Tibial artery (tissue), 4 donors: ENCODE measurements around the gene KPNA6.
A peak's percentile ranks its signal among the peaks of the same experiment; 100 is the strongest.

Source experiments
- DNase-seq, 2 donors: peaks; one replicate each; pipeline ENCODE4 v3.0.0-alpha.2; 2019
- H3K27ac ChIP-seq, 2 donors: fragments of 200-600 bp; sonication (generic) in 1 of 2; 1 replicate in 1 of 2; 2 replicates in 1 of 2; pipeline ENCODE4 v1.5.1; 2018 to 2019; ENCODE audit warnings: mild to moderate bottlenecking in 1 of 2
- H3K27me3 ChIP-seq, 2 donors: fragments of 200-600 bp; sonication (generic) in 1 of 2; one replicate each; pipeline versions ENCODE4 v1.5.1 to v1.6.0; 2016 to 2019
- H3K36me3 ChIP-seq, 3 donors: fragments of 200-600 bp; sonication (generic) in 2 of 3; one replicate each; pipeline ENCODE4 v1.5.1; 2016 to 2019; ENCODE audit warnings: mild to moderate bottlenecking in 2 of 3
- H3K4me1 ChIP-seq, 4 donors: fragments of 200-600 bp; sonication (generic) in 2 of 4; 1 replicate in 3 of 4; 2 replicates in 1 of 4; pipeline ENCODE4 v1.5.1; 2016 to 2019
- H3K4me3 ChIP-seq, 2 donors: fragments of 200-600 bp; sonication (generic) in 1 of 2; 1 replicate in 1 of 2; 2 replicates in 1 of 2; pipeline ENCODE4 v1.5.1; 2018 to 2019; ENCODE audit warnings: mild to moderate bottlenecking in 2 of 2
- H3K9me3 ChIP-seq, 3 donors: fragments of 200-600 bp; sonication (generic) in 1 of 3; one replicate each; pipeline ENCODE4 v1.5.1; 2016 to 2019
- intact Hi-C: fragments of 100-400 bp; cut with DNase I; formaldehyde crosslinking; loops from one replicate; pipeline ENCODE4 v1.15.0; 2023; ENCODE audit warnings: low total_unique reads
- TF ChIP-seq, protein P1 (sequence below), 2 experiments: fragments of 200-600 bp in 1 of 2; fragments of 450-650 bp in 1 of 2; IDR thresholded peaks; one replicate each; pipeline ENCODE4 v1.5.1; 2017 to 2019; ENCODE audit warnings: antibody characterized with exemption in 2 of 2, mild to moderate bottlenecking in 1 of 2, moderate library complexity in 1 of 2

Gene KPNA6

DNA sequence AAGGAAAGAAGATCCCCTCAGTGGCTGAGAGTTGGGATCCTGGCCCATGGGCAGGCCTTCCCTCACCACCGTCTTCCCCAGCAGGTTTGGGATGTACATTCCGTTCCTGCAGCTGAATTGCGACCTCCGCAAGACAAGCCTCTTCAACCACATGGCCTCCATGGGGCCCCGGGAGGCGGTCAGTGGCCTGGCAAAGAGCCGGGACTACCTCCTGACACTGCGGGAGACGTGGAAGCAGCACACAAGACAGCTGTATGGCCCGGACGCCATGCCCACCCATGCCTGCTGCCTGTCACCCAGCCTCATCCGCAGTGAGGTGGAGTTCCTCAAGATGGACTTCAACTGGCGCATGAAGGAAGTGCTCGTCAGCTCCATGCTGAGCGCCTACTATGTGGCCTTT, 16.3 kb upstream of the KPNA6 start:
- Histone ChIP-seq H3K36me3 (peaks cover 52 to 88% (median 57%) of the 10 kb centered on the region in 3 donors), H3K4me3 (no peak overlapping the region), H3K27me3 (no peaks in the 10 kb centered on the region), H3K4me1 (no peaks in the 10 kb centered on the region), H3K9me3 (no peaks in the 10 kb centered on the region), H3K27ac (no peak overlapping the region)
- no peak for DNase-seq
- intact Hi-C loops: no loop called here
- TF ChIP-seq, protein P1, sequence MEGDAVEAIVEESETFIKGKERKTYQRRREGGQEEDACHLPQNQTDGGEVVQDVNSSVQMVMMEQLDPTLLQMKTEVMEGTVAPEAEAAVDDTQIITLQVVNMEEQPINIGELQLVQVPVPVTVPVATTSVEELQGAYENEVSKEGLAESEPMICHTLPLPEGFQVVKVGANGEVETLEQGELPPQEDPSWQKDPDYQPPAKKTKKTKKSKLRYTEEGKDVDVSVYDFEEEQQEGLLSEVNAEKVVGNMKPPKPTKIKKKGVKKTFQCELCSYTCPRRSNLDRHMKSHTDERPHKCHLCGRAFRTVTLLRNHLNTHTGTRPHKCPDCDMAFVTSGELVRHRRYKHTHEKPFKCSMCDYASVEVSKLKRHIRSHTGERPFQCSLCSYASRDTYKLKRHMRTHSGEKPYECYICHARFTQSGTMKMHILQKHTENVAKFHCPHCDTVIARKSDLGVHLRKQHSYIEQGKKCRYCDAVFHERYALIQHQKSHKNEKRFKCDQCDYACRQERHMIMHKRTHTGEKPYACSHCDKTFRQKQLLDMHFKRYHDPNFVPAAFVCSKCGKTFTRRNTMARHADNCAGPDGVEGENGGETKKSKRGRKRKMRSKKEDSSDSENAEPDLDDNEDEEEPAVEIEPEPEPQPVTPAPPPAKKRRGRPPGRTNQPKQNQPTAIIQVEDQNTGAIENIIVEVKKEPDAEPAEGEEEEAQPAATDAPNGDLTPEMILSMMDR (IDR thresholded peaks at IDR 0.05): no peak

DNA sequence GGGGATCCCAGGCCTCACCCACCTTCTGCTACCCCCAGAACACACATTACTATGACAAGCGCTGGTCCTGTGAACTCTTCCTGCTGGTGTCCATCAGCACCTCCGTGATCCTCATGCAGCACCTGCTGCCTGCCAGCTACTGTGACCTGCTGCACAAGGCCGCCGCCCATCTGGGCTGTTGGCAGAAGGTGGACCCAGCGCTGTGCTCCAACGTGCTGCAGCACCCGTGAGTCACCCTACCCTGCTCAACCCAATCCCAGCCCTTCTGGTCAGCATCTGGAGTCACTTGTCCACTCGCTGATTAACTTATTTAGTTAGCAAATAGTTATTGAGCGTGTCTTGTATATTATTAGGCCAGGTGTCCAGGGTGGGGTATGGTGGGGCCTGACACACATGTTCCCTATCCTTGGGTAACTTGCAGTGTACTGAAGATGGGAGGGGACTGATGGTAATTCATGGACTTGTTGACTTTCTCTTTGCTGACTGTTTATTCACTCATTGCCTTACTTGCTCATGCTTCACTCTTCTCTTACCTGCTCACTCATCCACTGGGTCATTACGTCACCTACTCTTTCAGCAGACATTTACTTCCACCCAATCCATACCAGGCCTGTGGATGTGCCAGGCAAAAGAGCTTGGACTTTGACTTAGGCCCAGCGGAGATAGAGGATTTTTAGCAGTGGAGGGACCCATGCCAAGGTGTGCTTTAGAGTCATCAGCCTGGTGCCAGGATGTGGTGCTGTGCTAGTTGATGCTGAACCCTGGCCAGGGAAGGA, 12.9 kb upstream of the KPNA6 start:
- Histone ChIP-seq H3K4me1 (no peaks in the 10 kb centered on the region), H3K27ac (no peak overlapping the region), H3K36me3 (peaks cover 62 to 96% (median 67%) of the 10 kb centered on the region in 3 donors), H3K9me3 (no peaks in the 10 kb centered on the region), H3K4me3 (no peak overlapping the region), H3K27me3 (no peaks in the 10 kb centered on the region)
- intact Hi-C loops: no loop called here
- TF ChIP-seq, protein P1 (IDR thresholded peaks at IDR 0.05): no peak
- no peak for DNase-seq

DNA sequence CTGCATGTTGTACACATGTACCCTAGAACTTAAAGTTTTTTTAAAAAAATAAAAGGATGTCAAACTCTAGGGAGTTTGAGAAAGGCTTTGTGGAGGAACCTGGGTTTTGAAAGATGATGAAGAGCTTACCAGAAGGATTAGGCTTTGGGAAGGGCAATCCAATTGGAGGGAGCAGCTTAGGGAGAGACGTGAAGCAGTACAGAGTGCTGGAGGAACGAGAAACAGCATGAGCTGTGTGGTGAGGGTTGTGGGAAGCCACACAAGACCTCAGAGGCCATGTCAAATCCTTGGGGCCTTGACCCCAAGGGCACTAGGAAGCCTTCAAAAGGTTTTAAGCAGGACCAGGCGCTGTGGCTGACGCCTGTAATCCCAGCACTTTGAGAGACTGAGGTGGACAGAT, 8.4 kb upstream of the KPNA6 start:
- H3K4me1 ChIP-seq: no peaks in the 10 kb centered on the region
- no peak overlapping the region for H3K27ac ChIP-seq
- H3K9me3 ChIP-seq: no peaks in the 10 kb centered on the region
- TF ChIP-seq, protein P1 (IDR thresholded peaks at IDR 0.05): no peak
- no peak overlapping the region for H3K4me3 ChIP-seq
- intact Hi-C loops: no loop called here
- H3K27me3 ChIP-seq: no peaks in the 10 kb centered on the region
- DNase-seq: no peak
- peaks cover 37 to 87% (median 48%) of the 10 kb centered on the region in 3 donors for H3K36me3 ChIP-seq

DNA sequence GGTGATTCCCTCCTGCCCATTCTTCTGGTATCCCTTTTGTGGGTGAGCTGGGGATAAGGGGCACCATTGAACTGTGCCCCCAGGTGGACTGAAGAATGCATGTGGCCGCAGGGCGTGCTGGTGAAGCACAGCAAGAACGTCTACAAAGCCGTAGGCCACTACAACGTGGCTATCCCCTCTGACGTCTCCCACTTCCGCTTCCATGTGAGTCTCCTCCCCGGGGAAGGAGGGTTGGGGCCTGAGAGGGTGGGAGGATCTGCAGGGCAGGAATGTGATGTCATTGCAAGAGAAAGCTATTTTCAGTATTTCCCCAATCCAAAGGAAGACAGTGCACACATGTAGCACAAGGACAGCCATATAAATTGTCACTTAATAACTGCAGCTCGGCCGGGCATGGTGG, 7.5 kb upstream of the KPNA6 start:
- no peaks in the 10 kb centered on the region for H3K27me3 ChIP-seq
- peaks cover 27 to 77% (median 38%) of the 10 kb centered on the region in 3 donors for H3K36me3 ChIP-seq

DNA sequence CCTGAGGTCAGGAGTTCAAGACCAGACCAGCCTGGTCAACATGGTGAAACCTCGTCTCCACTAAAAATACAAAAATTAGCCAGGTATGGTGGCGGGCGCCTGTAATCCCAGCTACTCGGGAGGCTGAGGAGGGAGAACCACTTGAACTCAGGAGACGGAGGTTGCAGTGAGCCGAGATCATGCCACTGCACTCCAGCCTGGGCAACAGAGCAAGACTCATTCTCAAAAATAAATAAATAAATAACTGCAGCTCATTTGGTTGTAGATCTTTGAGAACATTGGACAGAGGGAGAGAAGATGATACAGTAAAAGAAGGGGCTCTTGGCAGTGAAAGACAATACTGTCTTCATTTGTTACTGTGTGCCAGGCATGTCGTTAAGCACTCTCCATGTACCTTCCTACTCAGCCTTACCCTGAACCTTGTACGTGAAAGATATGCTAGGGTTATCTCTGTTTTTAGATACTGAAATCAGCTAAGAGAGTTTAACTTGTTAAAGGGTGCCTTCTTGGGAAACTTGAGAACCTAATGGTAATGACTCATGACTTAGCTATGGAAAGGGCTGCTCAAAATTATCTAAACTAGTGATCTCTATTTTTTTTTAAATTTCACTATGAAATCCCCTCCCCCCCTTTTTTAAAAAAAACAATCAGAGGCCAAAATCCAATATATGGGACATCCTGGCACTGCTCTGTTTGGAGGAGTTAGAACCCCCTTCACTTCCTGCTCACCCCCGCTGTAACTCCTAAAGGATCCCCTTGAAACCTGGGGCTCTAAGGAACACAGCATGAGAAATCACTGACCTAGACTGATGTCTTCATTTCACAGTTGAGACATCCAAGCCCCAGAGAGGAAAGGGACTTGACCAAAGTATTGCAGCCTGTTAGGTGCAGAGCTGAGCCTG, 6.8 kb upstream of the KPNA6 start:
- H3K27ac ChIP-seq: no peak overlapping the region
- intact Hi-C loops: loop anchor here (10.0 kb wide), 1 partner anchor 1834 kb away; no protein-coding TSS in a partner anchor
- H3K4me1 ChIP-seq: no peaks in the 10 kb centered on the region
- DNase-seq: no peak
- peaks cover 20 to 70% (median 32%) of the 10 kb centered on the region in 3 donors for H3K36me3 ChIP-seq
- H3K27me3 ChIP-seq: no peaks in the 10 kb centered on the region
- no peak overlapping the region for H3K4me3 ChIP-seq
- no peaks in the 10 kb centered on the region for H3K9me3 ChIP-seq
- TF ChIP-seq, protein P1 (IDR thresholded peaks at IDR 0.05): no peak

More for the DNA sequence above, 7.5 kb upstream of the KPNA6 start:
- Histone ChIP-seq H3K27ac (no peak overlapping the region), H3K4me3 (no peak overlapping the region), H3K9me3 (no peaks in the 10 kb centered on the region), H3K4me1 (no peaks in the 10 kb centered on the region)
- TF ChIP-seq, protein P1 (IDR thresholded peaks at IDR 0.05): no peak
- peak; percentile 49 to 67 for DNase-seq
- intact Hi-C loops: loop anchor here (10.0 kb wide), 1 partner anchor 1834 kb away; no protein-coding TSS in a partner anchor
